Measurements from ENCODE around the gene PRPF19. TPM values are rescaled to one million over a fixed set of nuclear protein-coding genes. Genes with fewer than 3 reads are reported as not detected.

The PRPF19 gene
- total and polyA plus RNA-seq, 2 experiments from 2014 or later = 17.0 to 58.8 TPM

DNA sequence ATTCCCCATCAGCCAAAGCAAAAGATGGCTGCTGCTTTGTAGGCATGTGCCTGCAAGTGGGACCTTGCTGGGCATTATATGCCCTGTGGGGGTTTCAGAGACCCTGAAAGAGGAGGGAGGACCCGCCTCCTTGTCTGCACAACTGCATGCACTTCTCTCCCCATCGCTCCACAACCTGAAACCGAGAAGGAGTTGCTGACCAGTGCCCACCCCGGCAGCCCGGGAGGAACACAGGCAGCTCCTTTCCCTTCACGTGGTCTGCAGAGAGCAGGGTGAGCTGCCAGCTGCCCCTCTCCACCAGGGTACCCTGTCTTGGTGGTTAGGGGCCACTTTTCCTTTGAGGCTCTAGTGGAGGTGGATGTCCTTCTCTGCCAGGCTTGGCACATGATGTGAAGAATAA, 16.5 kb upstream of the PRPF19 start:
- TF ChIP-seq CTCF (IDR thresholded peaks at IDR 0.05; ENCODE audit: low read depth, low read length) = no peak
- Histone ChIP-seq H3K9me3 (ENCODE audit: low read depth) (no peaks in the 10 kb centered on the region), H3K36me3 (peaks cover 22% of the 10 kb centered on the region), H3K27ac (no peak overlapping the region), H3K4me3 (no peak overlapping the region), H3K27me3 (no peaks in the 10 kb centered on the region), H3K4me1 (ENCODE audit: low read depth) (no peaks in the 10 kb centered on the region)
- no peak for DNase-seq (ENCODE audit: low read depth in 1 of 2, low spot score in 1 of 2)

GRCh38 chr11:60921777-60922335, 15.5 kb upstream of the PRPF19 start:
- no peak for DNase-seq (ENCODE audit: low read depth in 1 of 2, low spot score in 1 of 2)
- H3K9me3 ChIP-seq (ENCODE audit: low read depth) = no peaks in the 10 kb centered on the region
- H3K4me3 ChIP-seq = no peak overlapping the region
- H3K4me1 ChIP-seq (ENCODE audit: low read depth) = no peaks in the 10 kb centered on the region
- H3K27me3 ChIP-seq = no peaks in the 10 kb centered on the region
- H3K27ac ChIP-seq = no peak overlapping the region
- peaks cover 20% of the 10 kb centered on the region for H3K36me3 ChIP-seq
- no peak for TF ChIP-seq CTCF (IDR thresholded peaks at IDR 0.05; ENCODE audit: low read depth, low read length)

- Histone ChIP-seq H3K4me3 (no peak overlapping the region), H3K9me3 (ENCODE audit: low read depth) (no peaks in the 10 kb centered on the region), H3K27me3 (no peaks in the 10 kb centered on the region), H3K36me3 (peaks cover 20% of the 10 kb centered on the region), H3K27ac (no peak overlapping the region), H3K4me1 (ENCODE audit: low read depth) (no peaks in the 10 kb centered on the region)
- no peak for TF ChIP-seq CTCF (IDR thresholded peaks at IDR 0.05; ENCODE audit: low read depth, low read length)
- no peak for DNase-seq (ENCODE audit: low read depth in 1 of 2, low spot score in 1 of 2)
Observed at GRCh38 chr11:60921259-60921658, 14.9 kb upstream of the PRPF19 start.

GRCh38 chr11:60919956-60920355, 13.6 kb upstream of the PRPF19 start:
- no peaks in the 10 kb centered on the region for H3K9me3 ChIP-seq (ENCODE audit: low read depth)
- peaks cover 20% of the 10 kb centered on the region for H3K36me3 ChIP-seq
- no peak for TF ChIP-seq CTCF (IDR thresholded peaks at IDR 0.05; ENCODE audit: low read depth, low read length)
- peak in 1 of 2 donors; percentile 45 for DNase-seq (ENCODE audit: low read depth in 1 of 2, low spot score in 1 of 2)
- H3K4me3 ChIP-seq = no peak overlapping the region
- H3K27me3 ChIP-seq = no peaks in the 10 kb centered on the region
- H3K4me1 ChIP-seq (ENCODE audit: low read depth) = no peaks in the 10 kb centered on the region
- no peak overlapping the region for H3K27ac ChIP-seq

GRCh38 chr11:60919320-60919719, 12.9 kb upstream of the PRPF19 start:
- TF ChIP-seq CTCF (IDR thresholded peaks at IDR 0.05; ENCODE audit: low read depth, low read length) = no peak
- Histone ChIP-seq H3K4me1 (ENCODE audit: low read depth) (no peaks in the 10 kb centered on the region), H3K4me3 (no peak overlapping the region), H3K27me3 (no peaks in the 10 kb centered on the region), H3K27ac (no peak overlapping the region), H3K36me3 (peaks cover 20% of the 10 kb centered on the region), H3K9me3 (ENCODE audit: low read depth) (no peaks in the 10 kb centered on the region)
- no peak for DNase-seq (ENCODE audit: low read depth in 1 of 2, low spot score in 1 of 2)

DNA sequence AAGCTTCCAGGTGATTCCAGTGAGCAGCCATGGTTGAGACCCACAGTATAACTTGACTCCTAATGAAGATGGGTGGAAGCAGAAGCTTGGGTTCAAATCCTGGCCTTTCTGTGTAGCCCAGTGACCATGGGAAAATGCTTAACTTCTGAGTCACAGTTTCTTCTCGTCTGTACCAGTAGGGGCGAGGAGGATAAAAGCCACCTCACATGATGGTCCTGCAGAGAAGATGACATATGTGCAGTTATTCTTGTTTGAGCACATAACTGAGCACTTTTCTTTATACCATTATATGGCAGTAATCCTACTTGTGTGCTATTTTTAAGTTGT, 12.5 kb upstream of the PRPF19 start:
- peak in 1 of 2 donors; percentile 23 for DNase-seq (ENCODE audit: low read depth in 1 of 2, low spot score in 1 of 2)
- no peaks in the 10 kb centered on the region for H3K4me1 ChIP-seq (ENCODE audit: low read depth)
- H3K27me3 ChIP-seq = no peaks in the 10 kb centered on the region
- no peak for TF ChIP-seq CTCF (IDR thresholded peaks at IDR 0.05; ENCODE audit: low read depth, low read length)
- H3K36me3 ChIP-seq = peaks cover 20% of the 10 kb centered on the region
- no peaks in the 10 kb centered on the region for H3K9me3 ChIP-seq (ENCODE audit: low read depth)
- H3K27ac ChIP-seq = no peak overlapping the region
- no peak overlapping the region for H3K4me3 ChIP-seq
